Hematopoietic multipotent progenitor cell treated with erythropoietin and hydrocortisone succinate and interleukin-3 and kit ligand, for 4 days (in vitro differentiated cells): ENCODE measurements around the gene TMED9.

Source experiments
- DNase-seq: peaks from one replicate; pipeline ENCODE4 v3.0.0-alpha.2; 2015

The TMED9 gene

GRCh38 chr5:177588413-177588909 is 3.5 kb upstream of the TMED9 start:
- DNase-seq: no peak

- DNase-seq: no peak
Observed at GRCh38 chr5:177590406-177590805, 1.6 kb upstream of the TMED9 start.

GRCh38 chr5:177591690-177592009 is 353 bp upstream of the TMED9 start:
- DNase-seq: no peak

DNA sequence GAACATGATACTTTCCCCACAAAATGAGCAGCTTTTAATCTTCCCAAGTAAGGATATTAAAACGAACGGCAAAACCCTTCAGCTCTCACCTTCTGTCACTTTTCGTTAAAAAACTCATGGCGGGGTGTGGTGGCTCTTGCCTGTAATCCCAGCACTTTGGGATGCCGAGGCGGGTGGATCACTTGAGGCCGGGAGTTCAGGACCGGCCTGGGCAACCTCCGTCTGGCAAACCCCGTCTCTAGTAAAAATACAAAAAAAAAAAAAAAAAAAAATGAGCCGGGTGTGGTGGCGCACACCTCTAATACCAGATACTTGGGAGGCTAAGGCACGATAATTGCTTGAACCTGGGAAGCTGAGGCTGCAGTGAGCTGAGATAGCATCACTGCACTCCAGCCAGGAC is 902 bp downstream of the TMED9 start:
- no peak for DNase-seq

GRCh38 chr5:177593511-177593910 is 1.5 kb downstream of the TMED9 start:
- no peak for DNase-seq

GRCh38 chr5:177594071-177594470 is 2.1 kb downstream of the TMED9 start:
- DNase-seq: no peak

DNA sequence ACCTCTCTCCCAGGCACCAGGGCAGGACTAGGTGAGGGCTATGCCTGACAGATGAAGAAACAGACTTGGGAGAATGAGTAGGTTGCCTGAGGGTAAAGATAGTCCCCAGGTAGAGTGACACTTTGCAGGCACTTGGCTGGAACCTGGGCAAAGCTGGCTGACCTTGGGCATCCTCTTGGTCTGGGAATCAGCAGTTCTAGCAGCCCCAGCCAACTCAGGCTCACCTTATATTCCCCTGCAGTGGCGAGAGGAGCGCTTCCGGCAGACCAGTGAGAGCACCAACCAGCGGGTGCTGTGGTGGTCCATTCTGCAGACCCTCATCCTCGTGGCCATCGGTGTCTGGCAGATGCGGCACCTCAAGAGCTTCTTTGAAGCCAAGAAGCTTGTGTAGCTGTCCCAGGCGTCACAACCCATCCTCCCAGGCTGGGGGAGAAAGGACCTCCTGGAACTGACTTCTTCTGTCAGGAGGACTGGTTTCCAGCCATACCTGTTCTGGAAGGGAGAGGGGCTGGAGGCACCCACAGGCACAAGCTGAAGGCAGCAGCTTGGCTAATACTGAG is 3.1 kb downstream of the TMED9 start:
- DNase-seq: no peak

GRCh38 chr5:177595991-177596774 is 4.2 kb downstream of the TMED9 start:
- DNase-seq: no peak

GRCh38 chr5:177596775-177597238 is 4.8 kb downstream of the TMED9 start:
- DNase-seq: no peak

- DNase-seq: no peak
Observed at GRCh38 chr5:177598477-177598876, 6.5 kb downstream of the TMED9 start.

DNA sequence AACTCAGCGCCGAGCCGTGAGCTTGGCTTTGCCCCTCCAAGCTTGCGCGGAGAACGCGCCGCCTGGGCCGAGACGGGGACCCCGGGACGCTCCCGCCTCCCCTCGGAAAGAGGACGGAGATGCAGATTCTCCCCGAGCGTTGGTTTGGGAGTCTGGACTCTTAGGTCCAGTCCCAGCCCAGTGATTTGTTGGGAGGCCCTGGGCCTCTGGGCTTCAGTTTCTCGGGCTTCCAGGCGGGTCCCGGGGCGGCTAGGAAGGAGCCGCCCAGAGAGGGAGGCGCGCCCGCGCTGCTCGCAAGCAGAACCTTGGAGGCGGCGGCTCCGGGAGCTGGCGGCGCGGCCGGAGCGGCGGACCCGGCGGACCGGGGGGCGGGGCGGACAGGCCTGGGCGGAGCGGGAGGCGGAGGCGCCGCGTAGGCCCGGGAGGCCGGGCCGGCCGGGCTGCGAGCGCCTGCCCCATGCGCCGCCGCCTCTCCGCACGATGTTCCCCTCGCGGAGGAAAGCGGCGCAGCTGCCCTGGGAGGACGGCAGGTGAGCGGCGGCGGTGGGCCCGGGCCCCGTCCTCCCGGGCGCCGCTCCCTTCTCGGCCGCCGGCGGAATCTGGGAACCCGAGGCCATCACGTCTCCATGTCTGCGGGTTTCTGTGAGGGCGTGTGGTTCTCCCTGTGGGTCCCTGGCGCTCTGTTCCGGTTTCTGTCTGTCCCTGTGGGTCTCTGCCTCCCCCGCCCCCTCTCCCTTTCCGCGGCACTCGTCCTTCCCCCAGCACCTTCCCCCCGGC is 7.9 kb downstream of the TMED9 start, which contains the start of gene B4GALT7:
Gene B4GALT7 (plus strand): TSS at position 402 of the 777 bp plus-strand sequence. CDS start 79 bp downstream, at position 481.
- DNase-seq: peak; percentile 92

- DNase-seq: peak; percentile 33
Observed at GRCh38 chr5:177600508-177601018, 8.6 kb downstream of the TMED9 start.

DNA sequence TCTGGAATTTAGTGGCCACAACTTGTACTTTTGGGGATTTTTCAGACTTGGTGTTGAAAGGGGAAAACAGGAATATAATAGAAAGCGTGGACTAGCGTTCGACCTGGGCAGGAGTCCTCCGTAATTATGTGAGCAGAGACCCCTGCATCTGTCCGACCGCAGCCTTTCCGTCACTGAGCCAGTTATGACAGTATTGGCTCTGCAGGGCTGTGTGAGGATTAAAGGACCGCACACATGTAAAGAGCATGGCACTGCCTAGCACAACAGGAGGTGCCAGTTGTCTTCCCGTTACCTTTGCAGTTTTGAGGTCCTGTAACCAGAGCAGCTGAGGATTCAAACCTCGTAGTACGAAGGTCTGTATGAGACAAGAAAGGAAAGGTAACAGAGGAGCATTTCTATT is 9.1 kb downstream of the TMED9 start:
- no peak for DNase-seq

DNA sequence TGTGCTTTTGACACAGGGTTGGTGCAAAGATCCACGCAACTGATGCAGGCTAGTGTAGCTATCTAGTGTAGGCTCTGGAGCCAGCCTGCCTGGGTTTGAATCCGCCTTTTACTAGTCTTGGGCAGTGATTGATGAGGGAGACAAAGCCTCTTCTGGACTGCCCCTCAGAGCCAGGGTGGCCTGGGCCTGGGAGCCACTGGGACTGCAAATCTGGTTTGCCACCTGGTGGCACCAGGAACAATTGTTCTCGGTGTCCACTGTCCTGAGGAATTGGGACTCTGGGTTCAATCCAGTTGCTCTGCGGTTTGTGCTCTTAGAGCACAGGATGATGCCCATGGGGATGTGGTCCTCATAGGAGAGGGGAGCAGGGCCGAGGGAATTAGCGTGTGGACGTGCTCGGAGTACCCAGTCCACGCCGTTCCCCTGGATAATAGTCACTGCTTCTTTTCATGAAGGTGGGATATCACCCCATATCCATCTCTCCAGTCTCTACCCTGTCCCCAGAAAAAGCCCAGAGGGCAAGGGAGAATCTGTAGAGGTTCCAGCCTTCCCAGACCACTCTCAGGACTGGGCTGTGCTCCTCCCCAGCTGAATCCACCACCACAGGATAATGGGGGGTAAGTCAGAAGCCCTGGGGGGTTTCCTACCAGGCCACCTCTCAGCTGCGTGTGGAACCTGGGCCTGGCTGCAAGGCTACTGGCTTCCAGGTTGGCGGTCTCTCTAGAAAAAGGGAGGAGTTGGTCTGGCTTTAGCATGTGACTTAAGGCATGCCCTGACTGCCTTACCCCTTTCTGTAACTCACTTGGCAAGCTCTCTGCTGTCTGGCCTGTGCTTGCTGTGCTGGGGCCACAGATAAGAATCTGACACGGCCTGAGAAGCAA is 9.8 kb downstream of the TMED9 start:
- peak; percentile 40 for DNase-seq

DNA sequence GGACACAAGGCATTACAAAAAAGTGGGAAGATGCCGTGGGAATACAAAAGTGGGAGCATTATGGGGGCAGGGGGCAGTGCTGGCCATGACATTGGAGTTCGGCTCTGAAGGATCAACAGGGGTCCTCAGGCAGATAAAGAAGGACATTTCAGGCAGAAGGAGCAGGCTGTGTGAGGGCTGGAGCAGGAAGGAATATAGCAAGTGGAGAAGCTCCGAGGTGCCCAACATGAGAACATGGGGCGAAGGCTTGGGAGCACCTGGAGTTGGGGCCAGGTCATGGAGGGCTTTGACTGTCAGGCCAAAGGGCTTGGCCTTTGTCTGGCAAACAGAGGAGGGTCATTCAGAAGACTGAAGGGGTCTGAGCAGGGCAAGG is 10.4 kb downstream of the TMED9 start:
- no peak for DNase-seq

DNA sequence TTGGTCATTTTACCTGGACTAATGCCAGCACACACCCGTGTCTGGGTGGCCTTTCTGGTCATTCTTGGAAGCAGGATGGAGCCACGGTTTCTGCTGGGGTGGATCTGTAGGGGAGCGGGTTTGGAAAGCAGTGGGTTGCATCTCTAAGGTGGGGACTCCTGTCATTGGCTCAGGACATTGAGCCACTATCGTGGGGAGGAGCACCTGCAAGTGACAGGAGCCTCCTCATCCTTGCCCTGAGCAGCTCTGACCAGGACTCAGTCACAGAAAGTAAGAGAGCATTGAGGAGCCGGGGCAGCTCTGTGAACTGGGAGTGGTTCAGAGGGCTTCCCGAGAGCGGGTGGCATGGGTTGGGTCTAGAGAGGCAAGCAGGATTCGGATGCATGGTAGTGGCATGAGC is 11.6 kb downstream of the TMED9 start:
- no peak for DNase-seq

GRCh38 chr5:177604116-177604521 is 12.1 kb downstream of the TMED9 start:
- no peak for DNase-seq

- no peak for DNase-seq
Observed at GRCh38 chr5:177604656-177605055, 12.7 kb downstream of the TMED9 start.

DNA sequence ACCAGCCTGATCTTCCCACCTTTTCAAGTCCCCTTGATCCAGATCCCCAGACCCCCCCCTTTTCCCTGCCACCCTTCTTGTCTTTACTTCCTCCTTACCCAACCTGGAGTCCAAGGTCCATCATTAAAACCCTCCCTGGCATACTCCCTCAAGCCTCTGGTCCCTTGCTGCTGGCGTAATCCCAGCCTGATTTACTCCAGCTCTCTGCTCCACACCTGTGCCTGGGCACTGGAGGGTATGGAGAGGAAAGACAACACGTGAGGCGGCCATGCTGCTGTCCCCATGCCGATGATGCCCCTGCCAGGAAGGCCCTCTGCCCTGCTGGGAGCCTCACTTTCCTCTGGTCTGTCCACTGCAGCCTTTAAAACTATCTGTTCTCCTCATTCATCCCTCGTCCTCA is 13.1 kb downstream of the TMED9 start:
- DNase-seq: no peak

GRCh38 chr5:177605667-177606066 is 13.7 kb downstream of the TMED9 start:
- no peak for DNase-seq

- DNase-seq: no peak
Observed at GRCh38 chr5:177606071-177607051, 14.4 kb downstream of the TMED9 start.
